Osteoblast (primary cell): Measurements from ENCODE around the gene OR2W3. TPM values are rescaled to one million over a fixed set of nuclear protein-coding genes. Genes with fewer than 3 reads are reported as not detected.

ENCODE experiments used
- DNase-seq: peaks from one replicate; pipeline ENCODE4 v3.0.0; 2011; ENCODE audit warnings: low spot score, mixed read lengths; ENCODE audit not compliant: insufficient read length; ENCODE audit errors: missing footprints
- H2AFZ ChIP-seq: 2 replicates; pipeline ENCODE4 v1.6.0; 2011; ENCODE audit warnings: mild to moderate bottlenecking, low read length
- H3K27ac ChIP-seq: 2 replicates; pipeline ENCODE4 v1.5.1; 2011; ENCODE audit warnings: mild to moderate bottlenecking, low read depth, low read length, moderate library complexity
- H3K27me3 ChIP-seq: 2 replicates; pipeline ENCODE4 v1.6.0; 2012; ENCODE audit warnings: mild to moderate bottlenecking, control low read depth, inconsistent platforms, low read length, moderate library complexity; ENCODE audit not compliant: insufficient read depth
- H3K36me3 ChIP-seq: 2 replicates; pipeline ENCODE4 v1.5.1; 2011; ENCODE audit warnings: mild to moderate bottlenecking, low read length, control low read depth, moderate library complexity; ENCODE audit not compliant: insufficient read depth
- H3K4me1 ChIP-seq: 2 replicates; pipeline ENCODE4 v1.5.1; 2011; ENCODE audit warnings: mild to moderate bottlenecking, low read length, control low read depth, moderate library complexity; ENCODE audit not compliant: insufficient read depth
- H3K4me2 ChIP-seq: 2 replicates; pipeline ENCODE4 v1.6.0; 2011; ENCODE audit warnings: mild to moderate bottlenecking, low read length; ENCODE audit not compliant: insufficient read depth
- H3K4me3 ChIP-seq: fragments of 200-600 bp; sonication (generic); 3 replicates; pipeline ENCODE4 v1.5.1; 2012; ENCODE audit warnings: mild to moderate bottlenecking, low read length, inconsistent platforms; ENCODE audit not compliant: insufficient read depth
- H3K79me2 ChIP-seq: 2 replicates; pipeline ENCODE4 v1.6.0; 2012; ENCODE audit warnings: mild to moderate bottlenecking, low read length, control low read depth, inconsistent platforms; ENCODE audit not compliant: insufficient read depth
- H3K9me3 ChIP-seq: 2 replicates; pipeline ENCODE4 v1.5.1; 2011; ENCODE audit warnings: low read depth, low read length, control low read depth
- H4K20me1 ChIP-seq: 2 replicates; pipeline ENCODE4 v1.6.0; 2012; ENCODE audit warnings: mild to moderate bottlenecking, low read length, control low read depth; ENCODE audit not compliant: insufficient read depth
- CTCF ChIP-seq: IDR thresholded peaks from 2 replicates; pipeline ENCODE4 v1.5.1; 2011; ENCODE audit warnings: mild to moderate bottlenecking, low read depth, low read length, moderate library complexity; ENCODE audit errors: extremely low read depth
- total RNA-seq: library from RNA; depleted of rRNA; stranded (reverse); fragments of >200 nt; gene quantifications from 2 replicates; pipeline ENCODE4 v1.2.3, GENCODE V29; 2012

The OR2W3 gene
- total RNA-seq, 1 donor, result 1.1 TPM

GRCh38 chr1:247905181-247905580 lies 9.8 kb downstream of the OR2W3 start:
- Histone ChIP-seq H3K36me3 (no peaks in the 10 kb centered on the region), H2AFZ (no peak overlapping the region), H3K27me3 (no peaks in the 10 kb centered on the region), H3K27ac (no peak overlapping the region), H3K4me3 (no peak overlapping the region), H3K4me2 (no peak overlapping the region), H3K9me3 (no peaks in the 10 kb centered on the region), H3K4me1 (no peaks in the 10 kb centered on the region), H4K20me1 (no peaks in the 10 kb centered on the region), H3K79me2 (no peaks in the 10 kb centered on the region)
- no peak for TF ChIP-seq CTCF
- no peak for DNase-seq

- no peak overlapping the region for H3K4me3 ChIP-seq
- no peak overlapping the region for H3K4me2 ChIP-seq
- H3K9me3 ChIP-seq, result no peaks in the 10 kb centered on the region
- H3K4me1 ChIP-seq, result no peaks in the 10 kb centered on the region
- H3K27me3 ChIP-seq, result no peaks in the 10 kb centered on the region
- no peak for DNase-seq
- no peak overlapping the region for H3K27ac ChIP-seq
- TF ChIP-seq CTCF, result no peak
- H3K79me2 ChIP-seq, result no peaks in the 10 kb centered on the region
- no peaks in the 10 kb centered on the region for H4K20me1 ChIP-seq
- no peak overlapping the region for H2AFZ ChIP-seq
- H3K36me3 ChIP-seq, result no peaks in the 10 kb centered on the region
Observed at GRCh38 chr1:247905910-247906503, 10.6 kb downstream of the OR2W3 start.

- H3K27me3 ChIP-seq, result no peaks in the 10 kb centered on the region
- no peak overlapping the region for H3K4me2 ChIP-seq
- DNase-seq, result peak; percentile 62
- H3K9me3 ChIP-seq, result no peaks in the 10 kb centered on the region
- no peak overlapping the region for H3K4me3 ChIP-seq
- H3K36me3 ChIP-seq, result no peaks in the 10 kb centered on the region
- H3K4me1 ChIP-seq, result no peaks in the 10 kb centered on the region
- no peak overlapping the region for H2AFZ ChIP-seq
- H3K27ac ChIP-seq, result no peak overlapping the region
- H4K20me1 ChIP-seq, result no peaks in the 10 kb centered on the region
- no peaks in the 10 kb centered on the region for H3K79me2 ChIP-seq
- no peak for TF ChIP-seq CTCF
Observed at GRCh38 chr1:247906504-247907047, 11.2 kb downstream of the OR2W3 start.

- Histone ChIP-seq H3K9me3 (no peaks in the 10 kb centered on the region), H3K27me3 (no peaks in the 10 kb centered on the region), H3K4me1 (no peaks in the 10 kb centered on the region), H2AFZ (no peak overlapping the region), H3K79me2 (no peaks in the 10 kb centered on the region), H3K4me2 (no peak overlapping the region), H3K27ac (no peak overlapping the region), H3K36me3 (no peaks in the 10 kb centered on the region), H3K4me3 (no peak overlapping the region), H4K20me1 (no peaks in the 10 kb centered on the region)
- no peak for DNase-seq
- no peak for TF ChIP-seq CTCF
Observed at GRCh38 chr1:247908766-247909165, 13.4 kb downstream of the OR2W3 start.
